Stomach (tissue), 9 donors: ENCODE results near the gene FTO. TPM values are rescaled to one million over a fixed set of nuclear protein-coding genes. Genes with fewer than 3 reads are reported as not detected.

Source experiments
- DNase-seq, 2 donors: peaks; one replicate each; pipeline versions ENCODE4 v3.0.0 to v3.0.0-alpha.2; 2013 to 2019
- H3K27ac ChIP-seq, 5 donors: fragments of 200-600 bp in 4 of 5; sonication (generic) in 4 of 5; one replicate each; pipeline ENCODE4 v1.5.1; 2013 to 2019; ENCODE audit warnings: mild to moderate bottlenecking in 1 of 5, moderate library complexity in 1 of 5
- H3K27me3 ChIP-seq, 3 donors: fragments of 200-600 bp; sonication (generic); one replicate each; pipeline ENCODE4 v1.5.1; 2017 to 2019; ENCODE audit warnings: mixed run types in 1 of 3
- H3K36me3 ChIP-seq, 4 donors: fragments of 200-600 bp; sonication (generic); 1 replicate in 3 of 4; 2 replicates in 1 of 4; pipeline ENCODE4 v1.5.1; 2016 to 2019
- H3K4me1 ChIP-seq, 4 donors: fragments of 200-600 bp; sonication (generic); one replicate each; pipeline ENCODE4 v1.5.1; 2016 to 2019
- H3K4me3 ChIP-seq, 4 donors: fragments of 200-600 bp; sonication (generic) in 3 of 4; one replicate each; pipeline ENCODE4 v1.5.1; 2016 to 2019; ENCODE audit warnings: mild to moderate bottlenecking in 1 of 4
- H3K9me3 ChIP-seq, 4 donors: fragments of 200-600 bp; sonication (generic); one replicate each; pipeline ENCODE4 v1.5.1; 2016 to 2019
- CTCF ChIP-seq, 7 experiments: fragments of 450-650 bp in 4 of 7; fragments of 200-600 bp in 3 of 7; sonication (generic) in 3 of 7; IDR thresholded peaks; one replicate each; pipeline ENCODE4 v1.5.1; 2016 to 2019; ENCODE audit warnings: antibody characterized with exemption in 7 of 7, control low read depth in 2 of 7, mild to moderate bottlenecking in 1 of 7
- EP300 ChIP-seq: sonication (generic); formaldehyde crosslinking; IDR thresholded peaks from one replicate; pipeline ENCODE4 v1.6.1; 2017; ENCODE audit warnings: antibody characterized with exemption
- POLR2A ChIP-seq, 4 donors: fragments of 450-650 bp; IDR thresholded peaks; one replicate each; pipeline ENCODE4 v1.6.1; 2016; ENCODE audit warnings: antibody characterized with exemption in 4 of 4, control low read depth in 2 of 4, mild to moderate bottlenecking in 1 of 4, moderate library complexity in 1 of 4
- POLR2AphosphoS5 ChIP-seq, 3 donors: sonication (generic); formaldehyde crosslinking; IDR thresholded peaks; one replicate each; pipeline ENCODE4 v1.6.1; 2016; ENCODE audit warnings: antibody characterized with exemption in 3 of 3
- WGBS, 5 donors: extraction: QIAGEN DNeasy Blood & Tissue Kit in 3 of 5; methylation state at CpG; one replicate each; pipeline versions ENCODE4 v1.1.5 to v1.1.7; 2013 to 2018; 5-methylcytosine and 5-hydroxymethylcytosine counted together
- intact Hi-C: fragments of 100-400 bp; cut with DNase I; formaldehyde crosslinking; loops from one replicate; pipeline ENCODE4 v1.15.1; 2023; ENCODE audit warnings: low total_unique reads
- polyA plus RNA-seq, 3 donors: library from polyadenylated mRNA; stranded (reverse); fragments of 200-250 nt; gene quantifications; one replicate each; pipeline ENCODE4 v1.2.3, GENCODE V29; 2013
- total RNA-seq, 5 donors: library from RNA; depleted of rRNA; stranded (reverse); fragments of >200 nt; gene quantifications; one replicate each; pipeline versions ENCODE4 v1.1.0 to v1.2.3, GENCODE V29; 2014 to 2016
- donor health status: healthy with polysubstance abuse.
- donor health status: Bipolar disorder and iron deficiency.
- donor health status: healthy.

Gene FTO
- total and polyA plus RNA-seq, 8 donors, result 9.3 to 88.7 (median 24.6) TPM

GRCh38 chr16:53933407-53933806, 229.5 kb downstream of the FTO start:
- H3K27ac ChIP-seq, result no peak overlapping the region
- no peaks in the 10 kb centered on the region for H3K27me3 ChIP-seq
- no peak overlapping the region for H3K4me3 ChIP-seq
- TF ChIP-seq CTCF (IDR thresholded peaks at IDR 0.05) (no peak), POLR2AphosphoS5 (IDR thresholded peaks at IDR 0.05) (no peak), POLR2A (IDR thresholded peaks at IDR 0.05) (no peak), EP300 (no peak)
- H3K4me1 ChIP-seq, result peaks cover 0 to 32% (median 8%) of the 10 kb centered on the region in 4 donors
- no peaks in the 10 kb centered on the region for H3K9me3 ChIP-seq
- peaks cover 3 to 13% (median 7%) of the 10 kb centered on the region in 4 donors for H3K36me3 ChIP-seq
- WGBS, 5 donors, result 26 to 41% (median 28%) methylated on average over 3 of the region's 3 CpGs
- DNase-seq, result no peak
- intact Hi-C loops, result no loop called here

GRCh38 chr16:53936052-53936451, 232.1 kb downstream of the FTO start:
- H3K4me1 ChIP-seq, result peaks cover 0 to 32% (median 8%) of the 10 kb centered on the region in 4 donors
- no peaks in the 10 kb centered on the region for H3K9me3 ChIP-seq
- peak overlapping the region in 1 of 5 donors; percentile 8 for H3K27ac ChIP-seq
- H3K36me3 ChIP-seq, result peaks cover 3 to 13% (median 7%) of the 10 kb centered on the region in 4 donors
- peak in 1 of 2 donors; percentile 53 for DNase-seq
- no peak overlapping the region for H3K4me3 ChIP-seq
- no peaks in the 10 kb centered on the region for H3K27me3 ChIP-seq
- TF ChIP-seq CTCF (IDR thresholded peaks at IDR 0.05), result no peak
- TF ChIP-seq POLR2AphosphoS5 (IDR thresholded peaks at IDR 0.05), result no peak
- no peak for TF ChIP-seq EP300
- no peak for TF ChIP-seq POLR2A (IDR thresholded peaks at IDR 0.05)
- intact Hi-C loops, result no loop called here
- 35 to 73% (median 58%) methylated on average over 2 of the region's 2 CpGs for WGBS, 5 donors

- H3K4me3 ChIP-seq, result no peak overlapping the region
- peaks cover 0 to 32% (median 8%) of the 10 kb centered on the region in 4 donors for H3K4me1 ChIP-seq
- no peaks in the 10 kb centered on the region for H3K9me3 ChIP-seq
- intact Hi-C loops, result no loop called here
- DNase-seq, result peak in 1 of 2 donors; percentile 57
- H3K27me3 ChIP-seq, result no peaks in the 10 kb centered on the region
- H3K36me3 ChIP-seq, result peaks cover 3 to 16% (median 7%) of the 10 kb centered on the region in 4 donors
- WGBS, 5 donors, result 38 to 61% (median 45%) methylated on average over 5 of the region's 5 CpGs
- no peak for TF ChIP-seq POLR2A (IDR thresholded peaks at IDR 0.05)
- no peak for TF ChIP-seq POLR2AphosphoS5 (IDR thresholded peaks at IDR 0.05)
- TF ChIP-seq CTCF (IDR thresholded peaks at IDR 0.05), result no peak
- no peak for TF ChIP-seq EP300
- H3K27ac ChIP-seq, result peak overlapping the region in 1 of 5 donors; percentile 14
Observed at GRCh38 chr16:53936529-53936928, 232.6 kb downstream of the FTO start.

GRCh38 chr16:53937161-53937880, 233.4 kb downstream of the FTO start:
- peaks cover 3 to 19% (median 7%) of the 10 kb centered on the region in 4 donors for H3K36me3 ChIP-seq
- no peaks in the 10 kb centered on the region for H3K27me3 ChIP-seq
- no peak for DNase-seq
- H3K4me1 ChIP-seq, result peaks cover 0 to 32% (median 8%) of the 10 kb centered on the region in 4 donors
- TF ChIP-seq POLR2A (IDR thresholded peaks at IDR 0.05) (no peak), POLR2AphosphoS5 (IDR thresholded peaks at IDR 0.05) (no peak), EP300 (no peak), CTCF (IDR thresholded peaks at IDR 0.05) (no peak)
- 55 to 64% (median 58%) methylated on average over 10 of the region's 10 CpGs for WGBS, 5 donors
- H3K27ac ChIP-seq, result peak overlapping the region in 2 of 5 donors; percentile 14 to 61
- intact Hi-C loops, result no loop called here
- H3K9me3 ChIP-seq, result no peaks in the 10 kb centered on the region
- no peak overlapping the region for H3K4me3 ChIP-seq
